ENCODE data around the gene MRGPRX4.
"Not testable (repeated sequence)": the region's sequence is repeated elsewhere in the genome, so short reads cannot be mapped to it uniquely, and the experiment has no call there.

The MRGPRX4 gene

GRCh38 chr11:18172666-18173065, at the start of gene MRGPRX4:
MRGPRX4 (plus strand) TSS chr11:18172837; CDS start chr11:18173257, 420 bp downstream.
- DNase-seq = no peak

DNA sequence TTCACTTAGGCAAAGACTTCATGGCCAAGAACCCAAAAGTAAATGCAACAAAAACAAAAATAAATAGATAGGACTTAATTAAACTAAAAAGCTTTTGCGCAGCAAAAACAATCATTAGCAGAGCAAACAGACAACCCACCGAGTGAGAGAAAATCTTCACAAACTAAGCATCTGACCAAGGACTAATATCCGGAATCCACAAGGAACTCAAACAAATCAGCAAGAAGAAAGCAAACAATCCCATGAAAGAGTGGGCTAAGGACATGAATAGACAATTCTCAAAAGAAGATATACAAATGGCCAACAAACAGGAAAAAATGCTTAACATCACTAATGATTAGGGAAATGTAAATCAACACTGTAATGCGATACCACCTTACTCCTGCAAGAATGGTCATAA, 41.5 kb upstream of the MRGPRX4 start:
- DNase-seq = not testable (repeated sequence)

- no peak for DNase-seq
Measured at GRCh38 chr11:18132341-18132740, 40.3 kb upstream of the MRGPRX4 start, which contains the start of gene MRGPRX3. MRGPRX3 (plus strand) TSS chr11:18132571; CDS start chr11:18137203, 4,632 bp downstream.

DNA sequence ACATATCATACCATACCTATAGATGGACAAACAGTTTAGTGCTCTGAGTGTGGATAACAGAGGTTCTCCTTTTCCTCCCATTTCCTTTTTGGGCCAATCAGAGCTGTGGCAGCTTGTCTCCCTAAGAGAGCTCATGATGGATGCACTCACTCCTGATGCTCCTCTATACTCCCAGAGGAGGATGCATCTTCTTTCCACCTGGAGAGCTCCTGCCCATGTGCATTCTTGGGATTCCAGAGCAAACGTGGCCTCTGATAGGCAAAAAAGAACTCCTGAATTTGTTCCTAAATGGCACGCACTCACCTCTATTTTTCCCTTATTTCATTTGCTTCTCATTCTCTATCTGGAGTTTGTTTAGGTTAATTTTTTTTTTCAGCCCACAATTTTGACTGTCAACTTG, 37.3 kb upstream of the MRGPRX4 start:
- DNase-seq = no peak

- no peak for DNase-seq
Measured at GRCh38 chr11:18137186-18137800, 35.3 kb upstream of the MRGPRX4 start.

DNA sequence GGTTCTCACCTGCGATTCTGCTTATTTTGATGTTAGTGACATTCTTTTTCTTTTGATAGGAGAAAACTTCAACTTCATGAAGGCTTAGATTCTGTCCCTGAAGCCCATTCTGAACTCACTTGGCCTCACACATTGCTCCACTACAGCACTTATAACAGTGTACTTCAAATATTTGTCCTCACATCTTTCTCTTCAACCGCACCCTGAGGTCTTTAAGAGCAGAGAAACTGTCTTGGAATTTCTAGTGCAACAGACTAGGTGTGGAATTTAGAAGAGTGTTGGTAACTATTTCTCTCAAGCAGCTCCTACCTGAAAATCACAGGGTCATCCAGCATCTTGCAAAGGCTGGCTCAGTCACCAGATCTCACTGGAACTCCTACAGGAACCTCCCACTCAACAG, 32.5 kb upstream of the MRGPRX4 start:
- no peak for DNase-seq

DNA sequence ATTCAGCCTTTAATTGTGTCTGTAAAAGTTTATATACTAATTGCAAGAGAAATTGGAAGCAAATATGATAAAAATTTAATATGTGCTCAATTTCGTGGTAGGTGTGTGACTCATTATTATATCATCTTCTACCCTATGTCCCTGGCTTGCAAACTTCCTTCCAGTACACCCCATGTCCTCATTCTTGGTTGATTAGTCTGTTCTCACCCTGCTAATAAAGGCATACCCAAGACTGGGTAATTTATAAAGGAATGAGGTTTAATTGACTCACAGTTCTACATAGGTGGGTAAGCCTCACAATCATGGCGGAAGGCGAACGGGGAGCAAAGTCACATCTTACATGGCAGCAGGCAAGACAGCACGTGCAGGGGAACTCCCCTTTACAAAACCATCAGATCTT, 28.4 kb upstream of the MRGPRX4 start:
- no peak for DNase-seq

DNA sequence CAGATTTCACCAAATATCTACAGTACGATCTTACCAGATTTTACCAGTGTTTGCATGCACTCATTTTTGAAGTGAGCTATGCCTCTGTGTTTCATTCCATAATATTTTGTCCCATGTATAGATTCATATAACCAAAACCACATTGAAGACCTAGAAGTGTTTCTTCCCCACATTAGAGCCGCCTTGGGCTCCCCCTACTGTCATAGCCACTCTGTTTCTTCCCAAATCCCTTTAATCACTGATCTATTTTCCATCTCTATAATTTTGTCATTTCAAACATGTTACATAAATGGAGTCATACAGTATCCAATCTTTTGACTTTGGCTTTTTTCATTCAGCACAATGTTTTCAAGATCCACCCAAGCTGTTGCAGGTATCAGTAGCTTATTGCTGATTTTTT, 27.6 kb upstream of the MRGPRX4 start:
- no peak for DNase-seq

DNA sequence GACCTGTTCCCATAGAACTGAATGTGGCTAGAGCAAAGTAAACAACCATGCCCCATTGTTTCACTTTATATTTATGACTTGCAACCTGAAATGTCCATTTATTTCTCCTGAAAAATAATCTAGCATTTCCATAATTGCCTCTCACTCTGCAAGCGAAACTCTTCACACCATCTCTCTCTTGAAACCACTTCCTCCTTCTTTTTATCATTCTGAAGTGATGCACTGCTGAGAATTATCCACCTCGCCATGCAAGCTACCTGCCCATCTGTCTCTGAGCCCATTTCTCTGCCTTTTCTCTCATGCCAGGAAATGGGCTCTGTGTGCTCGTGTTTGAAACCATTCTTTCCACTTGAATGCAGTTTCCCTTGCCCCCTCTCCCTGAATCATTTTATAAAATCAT, 26.8 kb upstream of the MRGPRX4 start:
- no peak for DNase-seq

DNA sequence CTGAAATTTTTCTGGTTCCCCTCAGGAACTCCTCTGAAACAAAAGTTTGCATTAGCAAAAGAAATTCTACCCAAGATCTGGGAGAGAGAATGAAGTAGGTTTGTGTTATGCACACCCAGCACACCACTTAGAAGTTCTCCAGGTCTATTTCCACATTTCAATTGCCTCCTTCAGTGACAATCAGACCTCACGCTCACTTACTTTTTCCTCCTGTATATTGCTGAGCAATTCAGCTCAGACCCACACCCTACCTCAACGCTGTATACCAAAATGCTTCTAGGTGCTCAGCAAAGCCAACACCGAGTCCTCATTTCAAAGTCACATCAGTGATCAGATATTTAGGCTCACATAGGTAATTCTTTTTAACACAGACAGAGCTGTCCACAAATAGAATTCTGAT, 21.1 kb upstream of the MRGPRX4 start:
- no peak for DNase-seq

DNA sequence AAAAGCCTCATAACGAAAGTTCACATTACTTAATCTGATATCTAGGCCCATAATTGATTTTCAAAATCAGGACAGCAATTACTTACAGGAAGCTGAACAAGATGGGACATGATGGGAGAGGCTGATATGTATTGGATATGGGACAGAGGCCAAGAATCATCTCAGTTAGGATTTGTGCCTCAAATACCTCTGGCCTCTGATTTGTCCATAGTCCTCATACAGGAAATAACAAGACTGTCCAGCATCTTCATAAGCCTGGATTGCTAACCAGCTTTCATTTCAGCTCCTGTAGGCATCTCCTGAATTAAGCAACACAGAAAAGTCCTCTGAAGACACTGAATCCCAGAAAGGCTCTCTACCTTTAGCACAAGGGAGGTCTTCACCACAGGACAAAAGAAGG, 4.3 kb upstream of the MRGPRX4 start:
- DNase-seq = no peak

GRCh38 chr11:18171377-18172000, 1.1 kb upstream of the MRGPRX4 start:
- no peak for DNase-seq

- no peak for DNase-seq
Measured at GRCh38 chr11:18173225-18173866, 709 bp downstream of the MRGPRX4 start.

DNA sequence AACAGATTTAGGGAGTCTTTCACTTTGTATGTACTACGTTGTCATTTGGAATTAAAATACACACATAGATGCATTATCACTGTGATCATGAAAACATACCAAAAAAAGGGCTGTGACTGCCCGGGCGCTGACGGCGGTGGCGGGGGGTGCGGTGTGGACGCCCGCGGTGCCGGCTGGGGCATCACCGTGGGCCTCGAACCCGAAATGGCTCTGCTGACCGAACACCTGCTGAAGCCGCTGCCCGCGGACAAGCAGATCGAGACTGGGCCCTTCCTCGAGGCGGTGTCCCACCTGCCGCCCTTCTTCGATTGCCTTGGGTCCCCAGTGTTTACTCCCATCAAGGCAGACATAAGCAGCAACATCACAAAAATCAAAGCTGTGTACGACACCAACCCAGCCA, 16.2 kb downstream of the MRGPRX4 start:
- DNase-seq = no peak

DNA sequence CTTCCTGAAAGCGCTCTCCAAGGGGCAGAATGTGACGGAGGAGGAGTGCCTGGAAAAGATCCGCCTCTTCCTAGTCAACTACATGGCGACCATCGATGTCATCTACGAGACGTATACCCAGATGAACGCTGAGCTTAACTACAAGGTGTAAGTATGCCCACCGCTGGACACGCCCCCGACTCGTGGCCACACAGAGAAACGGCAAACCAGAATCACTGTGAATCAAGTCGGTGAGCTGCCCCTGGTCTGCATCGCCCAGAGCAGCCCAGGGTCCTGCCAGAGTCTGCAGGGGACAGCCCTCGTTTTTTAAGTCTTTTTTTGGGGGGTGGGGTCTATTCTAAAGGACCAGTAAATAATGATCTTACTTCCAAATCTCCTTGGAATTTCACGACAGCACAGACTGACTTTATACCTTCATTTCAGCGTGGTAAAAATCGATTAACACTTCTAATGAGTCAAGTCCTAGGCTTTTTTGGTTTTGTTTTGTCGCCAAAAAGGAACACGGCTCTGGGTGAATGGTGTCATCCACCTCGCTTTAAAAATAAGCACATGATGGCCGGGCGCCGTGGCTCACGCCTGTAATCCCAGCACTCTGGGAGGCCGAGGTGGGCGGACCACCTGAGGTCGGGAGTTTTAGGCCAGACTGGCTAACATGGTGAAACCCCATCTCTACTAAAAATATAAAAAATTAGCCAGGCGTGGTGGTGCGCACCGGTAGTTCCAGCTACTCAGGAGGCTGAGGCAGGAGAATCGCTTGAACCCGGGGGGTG, 17.0 kb downstream of the MRGPRX4 start:
- not testable (repeated sequence) for DNase-seq

- DNase-seq = no peak
Measured at GRCh38 chr11:18191376-18191775, 18.7 kb downstream of the MRGPRX4 start.

GRCh38 chr11:18193010-18193409, 20.4 kb downstream of the MRGPRX4 start:
- DNase-seq = no peak

DNA sequence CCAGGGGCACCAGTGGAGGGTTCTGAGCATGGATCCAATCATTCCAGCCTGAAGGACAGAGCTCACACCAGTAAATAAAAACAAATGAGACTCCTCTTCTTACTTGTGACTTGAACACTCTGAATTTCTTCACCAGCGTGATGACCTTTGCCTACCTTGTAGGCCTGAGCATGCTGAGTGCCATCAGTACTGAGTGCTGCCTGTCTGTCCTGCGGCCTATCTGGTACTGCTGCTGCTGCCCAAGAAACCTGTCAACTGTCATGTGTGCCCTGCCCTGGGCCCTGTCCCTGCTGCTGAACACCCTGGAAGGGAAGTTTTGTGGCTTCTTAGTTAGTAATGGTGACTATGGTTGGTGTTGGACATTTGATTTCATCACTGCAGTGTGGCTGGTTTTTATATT, 23.9 kb downstream of the MRGPRX4 start:
- no peak for DNase-seq

DNA sequence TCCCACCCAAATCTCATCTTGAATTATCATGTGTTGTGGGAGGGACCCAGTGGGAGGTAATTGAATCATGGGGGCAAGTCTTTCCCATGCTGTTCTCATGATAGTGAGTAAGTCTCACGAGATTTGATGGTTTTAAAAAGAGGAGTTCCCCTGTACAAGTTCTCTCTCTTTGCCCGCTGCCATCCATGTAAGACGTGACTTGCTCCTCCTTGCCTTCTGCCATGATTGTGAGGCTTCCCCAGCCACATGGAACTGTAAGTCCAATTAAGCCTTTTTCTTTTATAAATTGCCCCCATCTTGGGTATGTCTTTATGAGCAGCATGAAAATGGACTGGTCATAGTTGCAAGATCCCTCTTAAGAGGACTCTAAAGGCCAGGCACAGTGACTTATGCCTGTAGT, 25.1 kb downstream of the MRGPRX4 start:
- not testable (repeated sequence) for DNase-seq

- DNase-seq = no peak
Measured at GRCh38 chr11:18203723-18204122, 31.1 kb downstream of the MRGPRX4 start.

DNA sequence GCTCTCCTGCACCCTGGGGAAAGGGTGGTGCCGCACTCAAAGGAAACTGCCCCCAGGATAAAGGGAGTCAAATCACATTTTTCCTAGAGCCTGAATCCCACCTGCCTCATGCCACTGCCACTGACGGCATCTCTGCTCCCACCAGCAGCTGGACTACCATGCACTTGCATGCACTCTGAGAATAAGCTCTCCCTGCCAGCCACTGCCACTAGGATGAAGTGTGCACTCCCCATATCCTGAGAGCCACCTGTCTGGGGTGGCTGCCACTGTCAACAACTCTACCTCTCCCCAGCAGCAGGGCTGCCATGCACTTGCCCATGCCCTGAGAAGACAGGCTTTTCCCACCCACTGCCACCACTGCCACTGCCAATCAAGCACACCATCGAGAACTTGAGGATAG, 31.6 kb downstream of the MRGPRX4 start:
- DNase-seq = no peak

DNA sequence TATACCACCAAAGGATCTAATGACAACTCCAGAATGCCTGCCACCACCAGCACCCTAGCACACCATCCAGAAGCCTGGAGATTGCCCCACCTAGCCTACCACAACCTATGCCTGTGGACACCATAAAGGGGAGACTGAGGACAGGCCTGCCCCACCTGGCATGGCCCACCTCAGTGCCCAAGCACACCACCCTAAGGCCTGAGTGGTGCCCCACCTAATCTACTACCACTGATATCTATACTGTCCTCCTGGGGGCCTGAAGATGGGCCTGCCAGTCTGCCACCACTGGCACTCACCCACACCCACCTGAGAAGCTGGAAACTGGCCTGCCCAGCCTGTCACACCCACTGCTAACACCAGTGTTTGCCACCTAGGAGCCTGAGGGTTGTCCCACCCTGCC, 32.1 kb downstream of the MRGPRX4 start:
- DNase-seq = no peak

GRCh38 chr11:18209058-18209457, 36.4 kb downstream of the MRGPRX4 start:
- no peak for DNase-seq

Measured in activated CD4-positive, alpha-beta T cell treated with anti-CD3 and anti-CD28 coated beads for 1 hour (primary cell).